DMS53 (cell line): ENCODE measurements around the gene ST8SIA1.
A peak's percentile ranks its signal among the peaks of the same experiment; 100 is the strongest.

Experiments used
- DNase-seq: peaks from one replicate; lab custom pipeline; 2025; lab: John Stamatoyannopoulos, UW

Gene ST8SIA1

DNA sequence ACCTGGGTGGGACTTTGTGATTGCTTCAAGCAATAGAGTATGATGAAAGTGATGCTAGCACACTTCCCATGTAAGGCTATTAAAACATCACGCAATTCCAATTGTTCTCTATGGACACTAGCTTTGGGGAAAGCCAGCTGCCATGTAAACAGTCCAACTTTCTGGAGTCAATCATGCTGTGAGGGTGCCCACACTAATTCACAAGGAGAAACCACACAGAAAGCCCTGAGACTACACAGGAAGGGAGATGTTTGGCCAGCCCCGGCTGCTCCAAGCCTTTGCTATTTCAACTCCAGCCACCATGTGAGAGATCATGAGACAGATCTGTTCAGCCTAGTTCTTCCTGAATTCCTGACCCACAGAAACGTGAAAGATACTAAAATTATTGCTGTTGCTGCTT, 96.3 kb downstream of the ST8SIA1 start:
- DNase-seq, result no peak

DNA sequence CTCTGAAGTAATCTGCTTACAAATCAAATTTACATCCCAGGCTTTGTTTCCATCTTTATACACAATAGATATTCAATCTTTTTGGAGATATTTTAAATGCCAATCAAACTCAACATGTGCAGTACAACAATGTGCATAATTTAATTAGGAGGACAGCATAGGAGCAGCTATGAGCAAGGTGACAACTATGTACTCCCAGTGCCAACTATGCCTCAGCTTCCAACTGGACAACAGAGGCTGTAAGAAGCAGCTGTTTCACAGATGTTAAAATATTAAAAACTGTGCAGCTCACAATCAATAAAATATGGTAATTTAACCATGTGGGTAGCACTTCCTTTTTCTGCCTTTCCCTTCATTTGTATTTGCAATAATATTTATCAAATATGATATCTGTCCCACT, 99.9 kb downstream of the ST8SIA1 start:
- DNase-seq, result no peak

- no peak for DNase-seq
Measured at GRCh38 chr12:22231836-22232235, 102.7 kb downstream of the ST8SIA1 start.

DNA sequence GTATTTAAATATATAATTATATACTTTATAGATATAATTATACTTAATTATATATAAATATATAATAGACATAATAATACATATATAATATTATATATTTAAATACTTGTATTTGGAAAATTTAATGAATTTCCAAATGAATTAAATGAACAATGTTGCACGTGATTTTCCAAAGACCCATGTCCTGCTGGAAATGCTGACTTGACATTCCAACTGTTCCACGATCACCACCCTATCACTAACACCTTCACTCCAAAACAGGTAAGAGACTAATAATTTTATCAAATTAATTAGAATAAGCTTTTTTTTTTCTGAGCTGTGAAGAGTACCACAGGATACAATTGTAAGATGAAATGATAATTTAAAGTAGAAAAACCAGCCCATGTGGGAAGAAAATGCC, 103.4 kb downstream of the ST8SIA1 start:
- DNase-seq, result no peak

DNA sequence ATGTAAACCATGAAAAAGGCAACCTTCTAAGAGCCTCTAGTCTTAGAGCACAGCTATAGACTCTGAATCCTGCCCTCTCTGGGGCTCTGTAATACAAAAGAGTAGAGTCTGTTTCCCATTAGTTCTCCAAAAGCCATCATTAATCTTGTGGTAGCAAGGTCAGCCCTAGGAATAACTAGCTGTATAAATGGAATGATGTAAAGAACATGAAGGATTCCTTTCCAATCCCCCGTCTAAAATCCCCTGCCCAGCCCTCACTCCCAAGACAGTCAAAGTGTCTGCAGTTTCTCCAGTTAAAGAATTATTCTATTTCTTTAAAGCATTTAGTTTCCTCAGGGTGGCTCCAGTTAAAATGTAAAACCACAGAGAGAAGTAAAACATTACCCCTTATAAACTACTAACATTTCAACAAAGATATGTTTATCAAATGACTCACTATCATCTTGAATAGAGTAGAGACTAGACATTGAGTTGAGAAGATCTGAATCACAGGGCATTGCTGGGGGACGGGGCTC, 104.2 kb downstream of the ST8SIA1 start:
- DNase-seq, result no peak

DNA sequence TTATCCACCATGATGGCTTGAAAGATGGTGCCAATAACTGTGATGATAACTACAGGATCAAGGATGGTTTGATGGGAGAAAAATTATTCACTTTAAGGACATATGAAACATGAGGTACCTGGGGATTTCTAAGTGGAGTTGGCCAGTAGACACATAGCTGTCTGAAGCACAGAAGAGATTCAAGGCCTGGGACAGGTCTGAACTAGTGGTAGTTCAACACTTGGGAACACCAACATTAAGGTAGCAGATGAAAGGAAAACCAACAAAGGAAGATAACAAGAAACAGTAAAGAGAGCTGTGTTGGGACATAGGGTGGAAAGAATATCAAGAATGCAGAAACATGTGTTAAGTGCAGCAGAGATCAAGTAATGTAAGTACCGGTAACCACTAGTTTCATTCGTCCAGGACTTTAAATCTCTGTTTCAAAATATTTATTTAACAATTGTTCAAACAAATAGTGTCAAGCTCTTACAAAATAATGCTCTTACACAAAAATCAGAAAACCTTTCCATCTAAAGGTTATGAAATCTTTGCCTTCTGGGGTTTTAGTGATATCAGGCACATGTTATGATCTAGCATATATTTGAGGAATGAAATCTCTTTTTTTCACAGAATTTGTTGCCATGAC, 104.7 kb downstream of the ST8SIA1 start:
- no peak for DNase-seq

- DNase-seq, result no peak
Measured at GRCh38 chr12:22228022-22228875, 106.3 kb downstream of the ST8SIA1 start.

- no peak for DNase-seq
Measured at GRCh38 chr12:22223356-22223755, 111.2 kb downstream of the ST8SIA1 start.

DNA sequence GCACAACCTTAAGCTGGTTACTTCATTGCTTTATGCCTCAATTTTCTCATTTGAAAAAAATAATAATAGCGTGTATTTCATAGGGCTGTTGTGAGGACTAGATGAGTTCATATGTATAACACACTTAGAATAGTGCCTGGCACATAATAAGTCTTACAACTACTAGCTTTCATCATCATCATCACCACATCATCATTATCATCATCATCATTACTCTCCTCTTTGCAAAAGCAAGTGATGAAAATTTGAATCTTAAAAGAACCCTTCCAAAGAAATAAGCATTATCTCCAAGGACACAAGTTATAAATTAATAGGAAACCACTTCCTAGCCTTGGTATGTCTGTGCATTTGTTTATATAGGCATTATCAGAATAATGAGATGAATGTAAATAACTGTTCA, 117.0 kb downstream of the ST8SIA1 start:
- DNase-seq, result no peak

DNA sequence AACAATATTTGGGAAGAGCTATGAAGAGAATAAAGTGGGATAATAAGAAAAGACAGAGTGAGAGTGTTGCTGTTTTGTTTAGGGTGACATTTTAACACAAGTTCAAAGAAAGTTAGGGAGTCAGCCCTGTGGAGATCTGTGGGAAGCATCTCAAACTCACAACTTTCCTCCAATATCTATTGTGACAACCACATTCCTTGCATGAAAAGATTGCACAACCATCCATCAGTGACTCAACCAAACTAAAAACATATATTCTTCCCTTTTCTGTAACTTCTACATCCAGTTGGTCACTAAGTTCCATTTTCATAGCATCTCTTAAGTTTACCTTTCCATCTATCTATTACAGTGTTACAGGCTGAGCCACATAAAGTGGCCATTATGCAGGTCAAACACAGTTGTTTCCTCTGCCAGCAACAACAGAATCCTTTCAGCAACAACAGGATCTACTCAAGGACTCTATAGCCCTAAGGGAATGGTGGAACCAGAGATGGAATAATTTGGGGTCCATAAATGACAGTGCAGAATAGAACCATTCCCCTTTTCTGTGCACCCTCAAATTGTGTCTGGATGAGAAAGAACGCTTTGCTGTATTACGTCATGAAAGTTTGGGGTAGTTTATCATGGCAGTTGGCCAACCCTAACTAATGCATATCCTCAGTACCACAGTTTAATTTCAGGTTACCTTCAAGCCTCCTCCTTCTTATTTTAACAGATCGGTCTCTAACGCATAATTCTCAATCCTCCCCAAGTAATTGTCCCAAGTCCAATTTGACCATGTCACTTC, 118.8 kb downstream of the ST8SIA1 start:
- no peak for DNase-seq

- DNase-seq, result no peak
Measured at GRCh38 chr12:22211128-22211527, 123.4 kb downstream of the ST8SIA1 start.

GRCh38 chr12:22209422-22209821, 125.1 kb downstream of the ST8SIA1 start:
- peak; percentile 26 for DNase-seq

- DNase-seq, result no peak
Measured at GRCh38 chr12:22206111-22206728, 128.3 kb downstream of the ST8SIA1 start.

DNA sequence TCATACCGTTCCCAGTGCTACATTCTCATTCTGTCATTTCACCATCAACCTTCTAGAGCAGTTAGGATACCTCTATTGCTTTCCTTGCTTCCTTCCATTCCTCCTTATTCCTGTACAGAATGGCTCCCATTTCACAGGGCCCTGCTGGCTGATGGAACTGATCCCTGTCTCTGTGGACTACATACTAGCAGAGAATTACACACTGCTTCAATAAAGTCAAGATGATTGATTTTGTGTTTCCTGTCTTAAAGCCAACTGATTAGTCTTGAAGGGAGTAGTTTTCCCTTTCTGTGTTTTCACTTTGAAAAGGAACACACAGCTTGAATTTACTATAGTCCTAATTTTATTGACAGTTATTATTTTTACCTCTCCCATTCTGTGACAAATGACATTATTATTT, 130.1 kb downstream of the ST8SIA1 start:
- DNase-seq, result no peak

- DNase-seq, result no peak
Measured at GRCh38 chr12:22202847-22203246, 131.7 kb downstream of the ST8SIA1 start.

DNA sequence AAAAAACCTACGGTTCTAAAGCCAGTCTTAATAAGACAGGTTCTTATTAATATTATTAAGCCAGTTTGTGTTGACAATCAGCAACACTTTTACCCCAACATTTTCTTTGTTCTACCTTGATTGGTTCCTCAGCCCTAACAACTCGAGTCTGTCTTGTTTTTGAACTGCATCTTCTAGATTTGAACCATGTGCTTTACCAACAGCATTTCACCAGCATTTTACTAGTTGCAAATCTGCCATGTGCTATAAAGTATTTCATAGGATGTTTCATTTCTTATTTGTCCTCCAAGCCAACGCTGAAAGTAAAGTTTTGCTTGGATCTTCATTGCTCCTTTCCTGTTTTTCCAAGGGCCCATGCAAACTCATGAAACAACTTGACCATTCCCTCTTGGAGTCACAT, 133.4 kb downstream of the ST8SIA1 start:
- DNase-seq, result no peak

- DNase-seq, result no peak
Measured at GRCh38 chr12:22196236-22196635, 138.3 kb downstream of the ST8SIA1 start.

GRCh38 chr12:22190969-22191368, 143.5 kb downstream of the ST8SIA1 start:
- DNase-seq, result no peak

DNA sequence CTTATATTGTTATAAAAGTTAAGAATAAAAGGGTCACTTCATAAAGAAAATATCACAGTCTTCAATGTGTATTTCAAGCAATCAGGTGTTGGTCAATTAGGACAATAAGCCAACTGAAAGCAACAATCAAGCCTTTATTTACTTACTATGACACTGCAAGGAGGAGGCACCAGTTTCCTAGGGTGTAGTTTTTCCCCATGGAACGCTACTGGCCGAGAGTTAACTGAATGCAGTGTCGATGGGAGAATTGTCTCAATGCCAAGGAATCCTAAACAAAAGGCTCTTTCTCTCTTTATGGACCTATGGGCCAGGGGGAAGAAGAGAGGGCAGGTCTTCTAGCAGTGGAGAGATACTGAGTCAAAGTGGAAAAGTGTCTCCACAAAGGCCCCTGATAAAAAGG, 146.1 kb downstream of the ST8SIA1 start:
- DNase-seq, result no peak

DNA sequence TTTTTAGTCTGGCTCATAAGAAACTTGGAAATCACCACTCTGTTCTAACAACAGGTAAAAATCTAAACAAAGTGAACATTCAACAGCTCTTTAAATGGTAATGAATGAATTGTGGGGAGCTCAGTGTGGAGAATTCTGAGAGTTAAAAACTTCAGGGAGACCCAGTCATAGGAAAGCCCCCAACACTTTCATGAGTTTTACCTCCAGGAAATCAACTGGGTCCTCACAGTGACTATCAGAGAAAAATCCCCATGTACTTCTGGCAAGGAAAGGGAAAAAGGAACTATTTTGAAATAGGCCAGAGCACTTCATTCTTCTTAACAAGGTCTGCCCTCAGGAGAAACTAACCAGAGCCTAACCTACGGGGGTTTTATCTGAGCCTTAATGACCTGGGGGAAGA, 153.8 kb downstream of the ST8SIA1 start:
- no peak for DNase-seq

DNA sequence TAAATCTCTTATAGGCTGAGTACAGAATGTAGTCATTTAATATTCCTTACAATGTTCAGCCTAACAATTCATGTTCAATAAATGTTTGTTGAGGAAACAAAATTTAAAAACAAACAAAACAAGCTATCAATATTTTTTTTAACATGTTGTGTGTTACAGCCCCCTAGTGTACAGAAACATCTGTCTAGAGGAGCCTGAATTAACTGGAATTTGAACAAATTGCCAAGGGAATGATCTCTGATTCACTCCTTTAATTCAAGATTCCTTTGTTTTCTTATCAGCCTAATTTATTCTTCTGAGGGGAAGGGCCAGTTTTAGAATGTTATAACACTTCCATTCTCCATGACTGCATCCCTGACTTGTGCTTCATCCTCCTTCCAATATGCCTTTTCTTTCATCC, 161.3 kb downstream of the ST8SIA1 start:
- DNase-seq, result peak; percentile 14

DNA sequence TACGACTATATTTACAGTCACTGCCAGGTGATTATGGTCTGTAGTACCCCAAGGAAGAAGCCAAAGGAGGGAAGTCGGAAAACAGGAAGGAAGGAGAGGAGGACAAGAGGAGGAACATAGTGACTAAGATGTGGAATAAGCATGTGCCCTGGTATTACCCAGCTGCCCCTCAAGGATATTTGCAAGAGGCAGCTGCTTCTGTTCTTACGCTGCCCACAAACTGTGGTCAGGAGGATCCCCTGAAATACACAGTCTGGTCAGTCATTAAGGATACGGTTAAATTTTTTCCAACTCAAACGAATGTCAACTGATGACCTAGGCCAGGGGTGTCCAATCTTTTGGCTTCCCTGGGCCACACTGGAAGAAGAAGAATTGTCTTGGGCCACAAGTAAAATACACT, 162.0 kb downstream of the ST8SIA1 start:
- DNase-seq, result no peak
